NT2/D1 (cell line): ENCODE results near the gene FUT2.

ENCODE experiments used
- SUZ12 ChIP-seq: IDR thresholded peaks from 2 replicates; pipeline ENCODE4 v1.6.1; 2011; ENCODE audit not compliant: insufficient read length, insufficient read depth; ENCODE audit errors: extremely low read depth
- YY1 ChIP-seq: IDR thresholded peaks from 2 replicates; pipeline ENCODE4 v1.6.1; 2011; ENCODE audit not compliant: insufficient read length, insufficient read depth
- ZNF274 ChIP-seq: IDR thresholded peaks from 2 replicates; pipeline ENCODE4 v1.6.1; 2011; ENCODE audit warnings: mild to moderate bottlenecking, low read depth, low read length

- no peak for TF ChIP-seq ZNF274
- no peak for TF ChIP-seq YY1
- TF ChIP-seq SUZ12, result no peak
Measured at GRCh38 chr19:48683349-48683748, 12.4 kb upstream of the FUT2 start.
